Right lobe of liver (tissue), 4 donors: ENCODE data around the gene TMEM238L.

ENCODE experiments used
- POLR2A ChIP-seq: fragments of 450-650 bp; IDR thresholded peaks from one replicate; pipeline ENCODE4 v1.6.1; 2017; ENCODE audit warnings: antibody characterized with exemption, mild to moderate bottlenecking
- TF ChIP-seq, protein P1 (sequence below), 4 donors: fragments of 200-600 bp in 3 of 4; fragments of 450-650 bp in 1 of 4; IDR thresholded peaks; one replicate each; pipeline versions ENCODE4 v1.5.1 to v1.8.0; 2016 to 2022; ENCODE audit warnings: antibody characterized with exemption in 4 of 4, mild to moderate bottlenecking in 2 of 4
- donor health status: DM: no; HTN: no; CAD: no.
- donor health status: DM: no; HTN: no; CAD: no.
- donor health status: DM: no; HTN: yes; CAD: no.

DNA sequence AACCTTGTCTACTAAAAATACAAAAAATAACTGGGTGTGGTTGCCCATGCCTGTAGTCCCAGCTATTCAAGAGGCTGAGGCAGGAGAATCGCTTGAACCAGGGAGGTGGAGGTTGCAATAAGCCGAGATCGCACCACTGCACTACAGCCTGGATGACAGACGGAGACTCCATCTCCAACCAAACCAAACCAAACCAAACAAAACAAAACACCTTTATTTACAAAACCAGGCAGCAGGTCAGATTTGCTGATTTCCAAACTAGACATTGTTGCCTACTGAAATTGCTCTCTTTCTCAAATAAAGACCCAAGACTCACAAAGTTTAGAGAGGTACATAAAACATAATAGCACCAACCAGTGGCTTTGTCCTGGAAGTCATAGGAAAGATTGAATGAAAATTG lies 5.7 kb upstream of the TMEM238L start:
- TF ChIP-seq, protein P1, sequence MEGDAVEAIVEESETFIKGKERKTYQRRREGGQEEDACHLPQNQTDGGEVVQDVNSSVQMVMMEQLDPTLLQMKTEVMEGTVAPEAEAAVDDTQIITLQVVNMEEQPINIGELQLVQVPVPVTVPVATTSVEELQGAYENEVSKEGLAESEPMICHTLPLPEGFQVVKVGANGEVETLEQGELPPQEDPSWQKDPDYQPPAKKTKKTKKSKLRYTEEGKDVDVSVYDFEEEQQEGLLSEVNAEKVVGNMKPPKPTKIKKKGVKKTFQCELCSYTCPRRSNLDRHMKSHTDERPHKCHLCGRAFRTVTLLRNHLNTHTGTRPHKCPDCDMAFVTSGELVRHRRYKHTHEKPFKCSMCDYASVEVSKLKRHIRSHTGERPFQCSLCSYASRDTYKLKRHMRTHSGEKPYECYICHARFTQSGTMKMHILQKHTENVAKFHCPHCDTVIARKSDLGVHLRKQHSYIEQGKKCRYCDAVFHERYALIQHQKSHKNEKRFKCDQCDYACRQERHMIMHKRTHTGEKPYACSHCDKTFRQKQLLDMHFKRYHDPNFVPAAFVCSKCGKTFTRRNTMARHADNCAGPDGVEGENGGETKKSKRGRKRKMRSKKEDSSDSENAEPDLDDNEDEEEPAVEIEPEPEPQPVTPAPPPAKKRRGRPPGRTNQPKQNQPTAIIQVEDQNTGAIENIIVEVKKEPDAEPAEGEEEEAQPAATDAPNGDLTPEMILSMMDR (IDR thresholded peaks at IDR 0.05), result no peak
- TF ChIP-seq POLR2A, result no peak
